Neural cell (in vitro differentiated cells): ENCODE measurements around the gene EXD3. TPM values are rescaled to one million over a fixed set of nuclear protein-coding genes. Genes with fewer than 3 reads are reported as not detected.
A peak's percentile ranks its signal among the peaks of the same experiment; 100 is the strongest.

Experiments
- H2AFZ ChIP-seq: fragments of 200-600, 300-800 bp; sonication (generic), shearing (Covaris generic); 2 replicates; pipeline ENCODE4 v1.6.0; 2014; ENCODE audit warnings: low read depth, mild to moderate bottlenecking, antibody characterized with exemption, low read length, moderate library complexity
- H3F3A ChIP-seq: fragments of 200-600 bp; shearing (Covaris generic); 2 replicates; pipeline ENCODE4 v1.6.1; 2016; ENCODE audit warnings: mild to moderate bottlenecking, moderate library complexity, mixed read lengths, antibody characterized with exemption, low read length; ENCODE audit not compliant: insufficient read depth, poor library complexity, severe bottlenecking
- H3K27ac ChIP-seq: fragments of 200-600, 300-800 bp; sonication (generic), shearing (Covaris generic); 2 replicates; pipeline ENCODE4 v1.5.1; 2014; ENCODE audit warnings: mild to moderate bottlenecking, low read length, moderate library complexity
- H3K27me3 ChIP-seq: fragments of 300-800, 200-600 bp; sonication (generic), shearing (Covaris generic); 2 replicates; pipeline ENCODE4 v1.6.0; 2014; ENCODE audit warnings: mild to moderate bottlenecking, low read depth, low read length, moderate library complexity; ENCODE audit not compliant: insufficient read depth
- H3K36me3 ChIP-seq: fragments of 300-800, 200-600 bp; sonication (generic), shearing (Covaris generic); 2 replicates; pipeline ENCODE4 v1.5.1; 2014; ENCODE audit warnings: mild to moderate bottlenecking, antibody characterized with exemption, low read length, moderate library complexity; ENCODE audit not compliant: insufficient read depth
- H3K4me2 ChIP-seq: fragments of 300-800, 200-600 bp; sonication (generic), shearing (Covaris generic); 2 replicates; pipeline ENCODE4 v1.6.0; 2014; ENCODE audit warnings: mild to moderate bottlenecking, low read length
- H3K4me3 ChIP-seq: fragments of 300-800, 200-600 bp; sonication (generic), shearing (Covaris generic); 2 replicates; pipeline ENCODE4 v1.5.1; 2014; ENCODE audit warnings: mild to moderate bottlenecking, low read length, moderate library complexity
- H3K79me2 ChIP-seq: fragments of 200-600 bp; shearing (Covaris generic); replicated peaks from 2 replicates; pipeline ENCODE4 v1.6.0; 2014; ENCODE audit warnings: mild to moderate bottlenecking, low read length, moderate library complexity; ENCODE audit not compliant: insufficient read depth
- H3K9ac ChIP-seq: fragments of 300-800, 200-600 bp; sonication (generic), shearing (Covaris generic); 2 replicates; pipeline ENCODE4 v1.6.1; 2016; ENCODE audit warnings: mild to moderate bottlenecking, low read length, mixed read lengths
- H3K9me2 ChIP-seq: fragments of 200-600 bp; shearing (Covaris generic); 2 replicates; pipeline ENCODE4 v1.6.1; 2016; ENCODE audit warnings: mild to moderate bottlenecking, low read length, mixed read lengths; ENCODE audit not compliant: insufficient read depth
- H3K9me3 ChIP-seq: fragments of 200-600, 300-800 bp; sonication (generic), shearing (Covaris generic); 2 replicates; pipeline ENCODE4 v1.6.1; 2016; ENCODE audit warnings: mild to moderate bottlenecking, mixed run types, low read length, moderate library complexity, mixed read lengths
- H4K20me1 ChIP-seq: fragments of 200-600 bp; shearing (Covaris generic); 2 replicates; pipeline ENCODE4 v1.6.1; 2016; ENCODE audit warnings: mild to moderate bottlenecking, mixed run types; ENCODE audit not compliant: insufficient read depth
- EP300 ChIP-seq: fragments of 450-650 bp; conservative IDR thresholded peaks from 2 replicates; pipeline ENCODE4 v1.6.1; 2014; ENCODE audit warnings: antibody characterized with exemption, mild to moderate bottlenecking, moderate library complexity; ENCODE audit not compliant: poor library complexity, severe bottlenecking
- EZH2 ChIP-seq: fragments of 200-600, 300-800 bp; shearing (Covaris generic), sonication (generic); IDR thresholded peaks from 2 replicates; pipeline ENCODE4 v1.6.1; 2014; ENCODE audit warnings: antibody characterized with exemption, low read length, borderline replicate concordance, mild to moderate bottlenecking; ENCODE audit not compliant: insufficient read depth, poor library complexity, severe bottlenecking
- MXI1 ChIP-seq: fragments of 450-650 bp; conservative IDR thresholded peaks from 2 replicates; pipeline ENCODE4 v1.6.1; 2014; ENCODE audit warnings: antibody characterized with exemption, mild to moderate bottlenecking; ENCODE audit not compliant: poor library complexity, severe bottlenecking
- POLR2AphosphoS5 ChIP-seq: IDR thresholded peaks from 2 replicates; pipeline ENCODE4 v1.6.1; 2012
- RAD21 ChIP-seq: fragments of 450-650 bp; conservative IDR thresholded peaks from 2 replicates; pipeline ENCODE4 v1.6.1; 2014; ENCODE audit warnings: antibody characterized with exemption, mild to moderate bottlenecking, moderate library complexity
- SMC3 ChIP-seq: fragments of 450-650 bp; conservative IDR thresholded peaks from 2 replicates; pipeline ENCODE4 v1.6.1; 2014; ENCODE audit warnings: antibody characterized with exemption, mild to moderate bottlenecking, moderate library complexity; ENCODE audit not compliant: poor library complexity
- TAF1 ChIP-seq: IDR thresholded peaks from 2 replicates; pipeline ENCODE4 v1.6.1; 2012; ENCODE audit warnings: low read depth
- polyA plus RNA-seq: library from polyadenylated mRNA; depleted of rRNA; stranded (reverse); fragments of >200 nt; gene quantifications from 2 replicates; pipeline ENCODE4 v1.2.3, GENCODE V29; 2014
- TF ChIP-seq, protein P1 (sequence below): IDR thresholded peaks from 2 replicates; pipeline ENCODE4 v1.6.1; 2012; ENCODE audit warnings: borderline replicate concordance
- TF ChIP-seq, protein P2 (sequence below): fragments of 450-650 bp; IDR thresholded peaks from 2 replicates; pipeline ENCODE4 v1.5.1; 2014; ENCODE audit warnings: antibody characterized with exemption, mild to moderate bottlenecking, moderate library complexity; ENCODE audit not compliant: poor library complexity, severe bottlenecking

Gene EXD3
- polyA plus RNA-seq, 1 donor from 2014 or later = 32.9 TPM

DNA sequence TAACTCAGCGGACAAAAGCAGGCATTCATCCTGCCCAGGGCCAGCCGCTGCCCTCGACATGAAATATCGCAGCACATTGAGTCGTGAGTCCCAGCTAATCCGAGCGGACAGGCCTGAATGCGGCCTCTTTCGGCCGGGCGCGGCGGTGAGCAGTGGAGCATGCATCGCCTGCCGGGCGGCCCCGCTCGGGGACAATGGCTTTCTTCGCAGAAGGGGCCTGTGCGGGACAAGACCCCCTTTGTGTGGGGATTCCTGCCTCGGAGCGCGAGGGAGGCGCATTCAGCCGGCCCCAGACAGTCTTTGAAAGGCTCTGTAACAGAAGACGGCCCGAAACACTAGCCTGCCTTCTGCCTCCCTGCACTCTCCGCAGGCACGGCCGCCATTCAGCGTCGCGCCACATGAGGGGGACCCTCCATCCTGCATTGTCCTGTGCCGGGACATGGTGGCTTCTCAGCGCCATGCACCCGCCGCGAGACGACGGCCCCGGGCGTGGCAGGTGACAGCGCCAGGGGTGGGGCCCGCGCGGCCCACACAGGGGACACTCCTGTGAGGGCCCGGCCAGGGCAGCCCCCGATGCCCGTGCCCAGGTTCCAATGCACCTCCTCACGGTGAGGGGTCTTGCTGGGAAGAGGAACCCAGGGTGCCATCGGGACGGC, 52.0 kb downstream of the EXD3 start:
- H4K20me1 ChIP-seq = no peaks in the 10 kb centered on the region
- H3F3A ChIP-seq = no peaks in the 10 kb centered on the region
- H3K9me3 ChIP-seq = no peaks in the 10 kb centered on the region
- no peak overlapping the region for H3K4me3 ChIP-seq
- H3K9ac ChIP-seq = peak overlapping the region; percentile 45
- H3K36me3 ChIP-seq = no peaks in the 10 kb centered on the region
- H3K27me3 ChIP-seq = no peaks in the 10 kb centered on the region
- TF ChIP-seq RAD21 = no peak
- TF ChIP-seq EZH2 = no peak
- no peak for TF ChIP-seq SMC3
- no peak for TF ChIP-seq MXI1
- TF ChIP-seq, protein P1, sequence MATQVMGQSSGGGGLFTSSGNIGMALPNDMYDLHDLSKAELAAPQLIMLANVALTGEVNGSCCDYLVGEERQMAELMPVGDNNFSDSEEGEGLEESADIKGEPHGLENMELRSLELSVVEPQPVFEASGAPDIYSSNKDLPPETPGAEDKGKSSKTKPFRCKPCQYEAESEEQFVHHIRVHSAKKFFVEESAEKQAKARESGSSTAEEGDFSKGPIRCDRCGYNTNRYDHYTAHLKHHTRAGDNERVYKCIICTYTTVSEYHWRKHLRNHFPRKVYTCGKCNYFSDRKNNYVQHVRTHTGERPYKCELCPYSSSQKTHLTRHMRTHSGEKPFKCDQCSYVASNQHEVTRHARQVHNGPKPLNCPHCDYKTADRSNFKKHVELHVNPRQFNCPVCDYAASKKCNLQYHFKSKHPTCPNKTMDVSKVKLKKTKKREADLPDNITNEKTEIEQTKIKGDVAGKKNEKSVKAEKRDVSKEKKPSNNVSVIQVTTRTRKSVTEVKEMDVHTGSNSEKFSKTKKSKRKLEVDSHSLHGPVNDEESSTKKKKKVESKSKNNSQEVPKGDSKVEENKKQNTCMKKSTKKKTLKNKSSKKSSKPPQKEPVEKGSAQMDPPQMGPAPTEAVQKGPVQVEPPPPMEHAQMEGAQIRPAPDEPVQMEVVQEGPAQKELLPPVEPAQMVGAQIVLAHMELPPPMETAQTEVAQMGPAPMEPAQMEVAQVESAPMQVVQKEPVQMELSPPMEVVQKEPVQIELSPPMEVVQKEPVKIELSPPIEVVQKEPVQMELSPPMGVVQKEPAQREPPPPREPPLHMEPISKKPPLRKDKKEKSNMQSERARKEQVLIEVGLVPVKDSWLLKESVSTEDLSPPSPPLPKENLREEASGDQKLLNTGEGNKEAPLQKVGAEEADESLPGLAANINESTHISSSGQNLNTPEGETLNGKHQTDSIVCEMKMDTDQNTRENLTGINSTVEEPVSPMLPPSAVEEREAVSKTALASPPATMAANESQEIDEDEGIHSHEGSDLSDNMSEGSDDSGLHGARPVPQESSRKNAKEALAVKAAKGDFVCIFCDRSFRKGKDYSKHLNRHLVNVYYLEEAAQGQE = no peak
- TF ChIP-seq TAF1 = no peak
- TF ChIP-seq, protein P2, sequence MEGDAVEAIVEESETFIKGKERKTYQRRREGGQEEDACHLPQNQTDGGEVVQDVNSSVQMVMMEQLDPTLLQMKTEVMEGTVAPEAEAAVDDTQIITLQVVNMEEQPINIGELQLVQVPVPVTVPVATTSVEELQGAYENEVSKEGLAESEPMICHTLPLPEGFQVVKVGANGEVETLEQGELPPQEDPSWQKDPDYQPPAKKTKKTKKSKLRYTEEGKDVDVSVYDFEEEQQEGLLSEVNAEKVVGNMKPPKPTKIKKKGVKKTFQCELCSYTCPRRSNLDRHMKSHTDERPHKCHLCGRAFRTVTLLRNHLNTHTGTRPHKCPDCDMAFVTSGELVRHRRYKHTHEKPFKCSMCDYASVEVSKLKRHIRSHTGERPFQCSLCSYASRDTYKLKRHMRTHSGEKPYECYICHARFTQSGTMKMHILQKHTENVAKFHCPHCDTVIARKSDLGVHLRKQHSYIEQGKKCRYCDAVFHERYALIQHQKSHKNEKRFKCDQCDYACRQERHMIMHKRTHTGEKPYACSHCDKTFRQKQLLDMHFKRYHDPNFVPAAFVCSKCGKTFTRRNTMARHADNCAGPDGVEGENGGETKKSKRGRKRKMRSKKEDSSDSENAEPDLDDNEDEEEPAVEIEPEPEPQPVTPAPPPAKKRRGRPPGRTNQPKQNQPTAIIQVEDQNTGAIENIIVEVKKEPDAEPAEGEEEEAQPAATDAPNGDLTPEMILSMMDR = no peak
- TF ChIP-seq POLR2AphosphoS5 = no peak
- TF ChIP-seq EP300 = no peak
- H3K4me2 ChIP-seq = no peak overlapping the region
- no peaks in the 10 kb centered on the region for H3K79me2 ChIP-seq
- H3K9me2 ChIP-seq = no peaks in the 10 kb centered on the region
- no peak overlapping the region for H2AFZ ChIP-seq
- no peak overlapping the region for H3K27ac ChIP-seq

DNA sequence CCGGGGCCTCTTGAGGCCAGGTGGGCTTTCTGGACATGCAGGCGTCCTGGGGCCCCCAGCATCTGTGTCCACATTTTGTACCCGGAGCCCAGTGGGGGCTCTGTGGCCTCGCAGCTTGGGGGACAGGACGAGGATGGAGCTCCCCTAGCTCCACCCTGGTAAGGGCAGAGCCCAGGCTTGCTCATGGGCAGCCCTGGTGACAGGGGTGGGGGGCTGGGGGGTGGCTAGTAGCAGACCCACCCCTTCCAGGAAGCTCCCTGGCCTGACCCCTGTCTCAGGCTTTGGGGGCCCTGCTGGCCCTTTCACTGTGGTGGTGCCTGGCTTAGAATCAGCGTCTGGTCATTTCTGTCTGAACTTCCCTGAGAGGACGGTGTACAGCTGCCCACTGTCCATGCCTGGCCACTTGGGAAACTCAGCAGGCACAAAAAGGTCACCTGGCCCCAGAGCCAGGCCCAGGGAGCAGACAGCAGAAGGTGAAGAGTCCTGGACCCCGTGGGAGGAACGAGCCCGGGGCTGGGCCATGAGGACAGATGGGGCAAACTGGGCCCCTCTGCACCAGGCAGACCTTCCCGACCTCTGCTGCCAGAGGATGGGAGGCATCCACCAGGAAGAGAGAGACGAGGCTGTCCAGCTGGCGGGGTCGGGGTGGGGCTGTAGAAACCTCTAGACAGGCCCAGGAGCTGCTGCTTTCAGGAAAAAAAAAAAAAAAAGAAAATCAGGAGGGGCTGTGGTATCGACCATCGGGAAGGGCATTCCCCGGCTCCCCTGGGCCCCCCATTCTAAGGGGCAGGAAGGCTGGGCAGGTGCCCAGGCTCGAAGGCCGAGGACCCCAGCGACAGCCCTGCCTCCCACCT, 52.8 kb downstream of the EXD3 start:
- no peaks in the 10 kb centered on the region for H3K36me3 ChIP-seq
- H3K27ac ChIP-seq = no peak overlapping the region
- no peaks in the 10 kb centered on the region for H4K20me1 ChIP-seq
- H3K9me3 ChIP-seq = no peaks in the 10 kb centered on the region
- no peak overlapping the region for H2AFZ ChIP-seq
- no peak overlapping the region for H3K4me2 ChIP-seq
- no peak overlapping the region for H3K4me3 ChIP-seq
- peak overlapping the region; percentile 45 for H3K9ac ChIP-seq
- no peaks in the 10 kb centered on the region for H3K9me2 ChIP-seq
- no peaks in the 10 kb centered on the region for H3F3A ChIP-seq
- no peak for TF ChIP-seq RAD21
- H3K27me3 ChIP-seq = no peaks in the 10 kb centered on the region
- H3K79me2 ChIP-seq = no peaks in the 10 kb centered on the region
